ENCODE data around the gene NHSL2.

The NHSL2 gene

DNA sequence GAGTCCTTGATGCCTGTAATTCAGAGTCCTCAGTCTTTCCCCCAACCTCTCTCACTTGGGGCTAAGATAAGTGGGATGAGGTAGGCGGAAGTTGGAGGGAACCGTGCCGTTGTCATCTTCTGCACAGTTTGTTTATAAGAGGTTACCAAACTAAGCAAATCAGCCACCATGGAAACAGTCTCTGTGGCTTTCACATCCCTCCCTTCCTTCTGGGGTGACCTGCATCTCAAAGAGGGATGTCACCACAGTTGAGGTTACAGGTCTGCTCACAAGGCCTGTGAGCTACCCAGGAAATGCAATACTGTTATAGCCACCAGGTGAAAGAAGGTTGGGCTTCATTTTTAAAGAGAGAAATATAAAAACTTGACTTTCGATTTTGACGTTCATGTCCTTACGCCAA is 194.8 kb downstream of the NHSL2 start:
- TF ChIP-seq, protein P1, sequence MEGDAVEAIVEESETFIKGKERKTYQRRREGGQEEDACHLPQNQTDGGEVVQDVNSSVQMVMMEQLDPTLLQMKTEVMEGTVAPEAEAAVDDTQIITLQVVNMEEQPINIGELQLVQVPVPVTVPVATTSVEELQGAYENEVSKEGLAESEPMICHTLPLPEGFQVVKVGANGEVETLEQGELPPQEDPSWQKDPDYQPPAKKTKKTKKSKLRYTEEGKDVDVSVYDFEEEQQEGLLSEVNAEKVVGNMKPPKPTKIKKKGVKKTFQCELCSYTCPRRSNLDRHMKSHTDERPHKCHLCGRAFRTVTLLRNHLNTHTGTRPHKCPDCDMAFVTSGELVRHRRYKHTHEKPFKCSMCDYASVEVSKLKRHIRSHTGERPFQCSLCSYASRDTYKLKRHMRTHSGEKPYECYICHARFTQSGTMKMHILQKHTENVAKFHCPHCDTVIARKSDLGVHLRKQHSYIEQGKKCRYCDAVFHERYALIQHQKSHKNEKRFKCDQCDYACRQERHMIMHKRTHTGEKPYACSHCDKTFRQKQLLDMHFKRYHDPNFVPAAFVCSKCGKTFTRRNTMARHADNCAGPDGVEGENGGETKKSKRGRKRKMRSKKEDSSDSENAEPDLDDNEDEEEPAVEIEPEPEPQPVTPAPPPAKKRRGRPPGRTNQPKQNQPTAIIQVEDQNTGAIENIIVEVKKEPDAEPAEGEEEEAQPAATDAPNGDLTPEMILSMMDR (IDR thresholded peaks at IDR 0.05; ENCODE audit: low read depth, low read length, missing control alignments): no peak
- no peak overlapping the region for H3K4me3 ChIP-seq (replicated peaks; ENCODE audit: low read depth, low read length)
- no peak for DNase-seq (ENCODE audit: extremely low read depth, low read depth)

GRCh38 chrX:72107320-72107719 is 196.7 kb downstream of the NHSL2 start:
- DNase-seq (ENCODE audit: extremely low read depth, low read depth): no peak
- no peak overlapping the region for H3K4me3 ChIP-seq (replicated peaks; ENCODE audit: low read depth, low read length)
- TF ChIP-seq, protein P1 (IDR thresholded peaks at IDR 0.05; ENCODE audit: low read depth, low read length, missing control alignments): no peak

GRCh38 chrX:72107841-72108595 is 197.4 kb downstream of the NHSL2 start:
- no peak for DNase-seq (ENCODE audit: extremely low read depth, low read depth)
- H3K4me3 ChIP-seq (replicated peaks; ENCODE audit: low read depth, low read length): no peak overlapping the region
- TF ChIP-seq, protein P1 (IDR thresholded peaks at IDR 0.05; ENCODE audit: low read depth, low read length, missing control alignments): no peak

- no peak overlapping the region for H3K4me3 ChIP-seq (replicated peaks; ENCODE audit: low read depth, low read length)
- no peak for DNase-seq (ENCODE audit: extremely low read depth, low read depth)
- TF ChIP-seq, protein P1 (IDR thresholded peaks at IDR 0.05; ENCODE audit: low read depth, low read length, missing control alignments): no peak
Observed at GRCh38 chrX:72108666-72109065, 198.0 kb downstream of the NHSL2 start.

GRCh38 chrX:72110051-72110875 is 199.6 kb downstream of the NHSL2 start:
- H3K4me3 ChIP-seq (replicated peaks; ENCODE audit: low read depth, low read length): no peak overlapping the region
- TF ChIP-seq, protein P1 (IDR thresholded peaks at IDR 0.05; ENCODE audit: low read depth, low read length, missing control alignments): no peak
- no peak for DNase-seq (ENCODE audit: extremely low read depth, low read depth)

DNA sequence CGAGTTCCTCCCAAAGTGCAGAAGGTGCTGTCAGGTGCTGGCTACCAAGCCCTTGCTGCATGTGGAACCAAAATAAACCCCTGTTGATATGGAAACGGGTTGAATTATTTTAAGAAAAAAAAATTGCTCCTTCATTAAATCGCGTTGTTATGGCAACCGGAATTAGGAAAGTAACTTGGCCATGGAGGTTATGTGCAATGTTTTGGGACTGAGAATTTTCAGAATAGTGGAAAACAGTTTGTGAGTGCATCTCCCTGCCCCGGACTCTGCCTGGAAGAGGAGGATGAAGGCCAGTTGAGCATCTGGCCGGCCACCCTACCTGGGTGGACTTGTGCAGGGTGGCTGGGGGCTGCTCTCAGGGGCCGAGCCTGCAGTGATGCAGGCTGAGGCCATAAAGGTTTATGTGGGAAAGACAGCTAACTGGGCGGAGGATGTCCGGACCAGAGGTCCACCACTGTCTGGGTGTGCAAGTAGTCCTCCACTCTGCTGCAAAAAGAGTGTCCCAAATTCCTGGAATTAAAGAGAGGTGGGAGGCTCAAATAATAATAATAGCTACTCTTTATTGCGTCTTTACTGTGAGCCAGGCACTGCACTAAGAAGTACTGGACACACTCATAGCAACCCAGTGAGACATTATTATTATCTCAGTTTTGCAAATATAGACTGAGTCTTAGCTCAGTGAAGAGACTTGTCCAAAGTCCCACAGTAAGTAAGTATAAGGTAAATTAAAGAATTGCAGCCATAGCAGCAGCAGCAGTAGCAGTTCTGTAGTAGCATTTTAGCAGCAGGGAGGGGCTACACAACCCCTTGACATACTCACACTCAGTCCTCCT is 200.4 kb downstream of the NHSL2 start:
- no peak for DNase-seq (ENCODE audit: extremely low read depth, low read depth)
- no peak overlapping the region for H3K4me3 ChIP-seq (replicated peaks; ENCODE audit: low read depth, low read length)
- TF ChIP-seq, protein P1 (IDR thresholded peaks at IDR 0.05; ENCODE audit: low read depth, low read length, missing control alignments): no peak
